Prostate gland (tissue), 2 donors: ENCODE data around the gene ST8SIA3.

Source experiments
- POLR2AphosphoS5 ChIP-seq: sonication (generic); formaldehyde crosslinking; IDR thresholded peaks from one replicate; pipeline ENCODE4 v1.6.1; 2017; ENCODE audit warnings: antibody characterized with exemption
- TF ChIP-seq, protein P1 (sequence below), 4 experiments: fragments of 200-600 bp in 2 of 4; fragments of 450-650 bp in 2 of 4; sonication (generic) in 2 of 4; IDR thresholded peaks; 1 replicate in 3 of 4; 2 replicates in 1 of 4; pipeline ENCODE4 v1.5.1; 2016 to 2019; ENCODE audit warnings: antibody characterized with exemption in 4 of 4, mild to moderate bottlenecking in 2 of 4, moderate library complexity in 2 of 4

DNA sequence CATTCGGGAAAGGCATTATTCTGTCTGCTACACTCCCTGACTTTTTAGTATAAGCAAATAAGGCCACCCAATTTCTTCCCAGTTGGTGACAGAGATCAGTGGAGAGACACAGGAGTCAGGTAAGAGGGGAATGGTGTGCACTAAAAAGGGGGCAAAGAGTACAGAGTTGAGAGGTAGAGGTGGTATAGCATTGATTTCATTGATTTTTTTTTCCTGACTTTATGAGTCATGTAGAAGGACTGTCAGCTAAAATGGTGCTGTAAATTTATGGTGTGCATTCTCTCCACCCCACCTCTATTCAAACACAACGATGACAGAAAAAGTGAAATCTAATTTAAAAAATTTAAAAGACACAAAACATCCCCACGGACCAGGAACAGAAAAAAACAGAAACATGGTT lies 23.7 kb upstream of the ST8SIA3 start:
- TF ChIP-seq, protein P1, sequence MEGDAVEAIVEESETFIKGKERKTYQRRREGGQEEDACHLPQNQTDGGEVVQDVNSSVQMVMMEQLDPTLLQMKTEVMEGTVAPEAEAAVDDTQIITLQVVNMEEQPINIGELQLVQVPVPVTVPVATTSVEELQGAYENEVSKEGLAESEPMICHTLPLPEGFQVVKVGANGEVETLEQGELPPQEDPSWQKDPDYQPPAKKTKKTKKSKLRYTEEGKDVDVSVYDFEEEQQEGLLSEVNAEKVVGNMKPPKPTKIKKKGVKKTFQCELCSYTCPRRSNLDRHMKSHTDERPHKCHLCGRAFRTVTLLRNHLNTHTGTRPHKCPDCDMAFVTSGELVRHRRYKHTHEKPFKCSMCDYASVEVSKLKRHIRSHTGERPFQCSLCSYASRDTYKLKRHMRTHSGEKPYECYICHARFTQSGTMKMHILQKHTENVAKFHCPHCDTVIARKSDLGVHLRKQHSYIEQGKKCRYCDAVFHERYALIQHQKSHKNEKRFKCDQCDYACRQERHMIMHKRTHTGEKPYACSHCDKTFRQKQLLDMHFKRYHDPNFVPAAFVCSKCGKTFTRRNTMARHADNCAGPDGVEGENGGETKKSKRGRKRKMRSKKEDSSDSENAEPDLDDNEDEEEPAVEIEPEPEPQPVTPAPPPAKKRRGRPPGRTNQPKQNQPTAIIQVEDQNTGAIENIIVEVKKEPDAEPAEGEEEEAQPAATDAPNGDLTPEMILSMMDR (IDR thresholded peaks at IDR 0.05), result no peak
- TF ChIP-seq POLR2AphosphoS5, result no peak
